Activated CD4-positive, alpha-beta T cell treated with anti-CD3 and anti-CD28 coated beads, Interleukin-2, amount 50 U/mL, for 1 hour (primary cell): ENCODE data around the gene FLT1.

Experiments
- DNase-seq: peaks from one replicate; pipeline ENCODE4 v3.0.0-alpha.2; 2020

Gene FLT1

DNA sequence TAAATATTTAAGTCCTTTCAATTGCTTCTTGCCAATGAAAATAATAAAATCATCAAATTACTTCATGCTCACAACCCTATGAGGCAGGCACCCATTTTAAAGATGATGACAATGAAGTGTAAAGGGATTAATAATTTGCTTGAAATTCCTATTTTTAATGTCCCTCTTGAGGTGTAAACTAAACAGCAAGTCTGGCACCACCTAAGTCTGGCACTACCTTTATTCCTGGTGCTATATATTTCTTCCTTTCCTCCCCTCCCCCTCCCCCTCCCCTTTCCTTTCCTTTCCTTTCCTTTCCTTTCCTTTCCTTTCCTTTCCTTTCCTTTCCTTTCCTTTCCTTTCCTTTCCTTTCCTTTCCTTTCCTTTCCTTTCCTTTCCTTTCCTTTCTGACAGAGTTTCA, 42.2 kb downstream of the FLT1 start:
- no peak for DNase-seq

DNA sequence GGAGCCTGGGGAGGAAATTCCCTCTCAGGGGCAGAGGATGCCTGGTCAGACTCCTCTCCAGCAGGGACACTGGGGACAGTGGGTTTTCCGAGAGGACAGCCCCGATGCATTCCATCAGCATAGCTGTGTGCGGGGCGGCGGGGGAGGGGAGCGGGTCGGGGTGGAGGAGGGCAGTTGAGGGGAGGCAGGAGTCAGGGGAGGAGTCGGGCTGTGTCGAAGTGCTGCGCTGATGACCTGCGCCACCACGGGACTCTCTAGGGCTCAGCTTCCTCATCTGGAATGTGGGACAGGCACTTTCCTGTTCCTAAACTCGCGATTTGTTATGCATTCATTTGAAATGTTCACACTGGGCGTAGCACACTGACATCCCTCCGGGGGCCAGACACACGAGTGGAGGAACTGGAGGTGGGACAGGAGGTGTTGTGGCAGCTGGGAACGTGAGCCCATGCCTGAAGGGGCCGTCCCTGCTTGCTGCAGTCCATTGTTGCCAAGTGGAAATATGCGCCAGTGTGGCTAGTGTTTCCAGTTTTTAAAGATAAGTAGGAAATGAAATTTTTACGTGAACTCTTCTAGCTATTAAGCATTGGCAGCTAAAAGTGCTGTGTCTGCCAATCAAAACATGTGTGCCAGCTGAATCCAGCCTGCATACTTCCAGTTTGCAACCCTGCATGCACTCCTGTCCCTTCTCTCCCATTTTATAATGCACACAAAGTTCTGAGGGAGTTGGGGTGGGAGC, 43.3 kb downstream of the FLT1 start:
- DNase-seq = no peak

DNA sequence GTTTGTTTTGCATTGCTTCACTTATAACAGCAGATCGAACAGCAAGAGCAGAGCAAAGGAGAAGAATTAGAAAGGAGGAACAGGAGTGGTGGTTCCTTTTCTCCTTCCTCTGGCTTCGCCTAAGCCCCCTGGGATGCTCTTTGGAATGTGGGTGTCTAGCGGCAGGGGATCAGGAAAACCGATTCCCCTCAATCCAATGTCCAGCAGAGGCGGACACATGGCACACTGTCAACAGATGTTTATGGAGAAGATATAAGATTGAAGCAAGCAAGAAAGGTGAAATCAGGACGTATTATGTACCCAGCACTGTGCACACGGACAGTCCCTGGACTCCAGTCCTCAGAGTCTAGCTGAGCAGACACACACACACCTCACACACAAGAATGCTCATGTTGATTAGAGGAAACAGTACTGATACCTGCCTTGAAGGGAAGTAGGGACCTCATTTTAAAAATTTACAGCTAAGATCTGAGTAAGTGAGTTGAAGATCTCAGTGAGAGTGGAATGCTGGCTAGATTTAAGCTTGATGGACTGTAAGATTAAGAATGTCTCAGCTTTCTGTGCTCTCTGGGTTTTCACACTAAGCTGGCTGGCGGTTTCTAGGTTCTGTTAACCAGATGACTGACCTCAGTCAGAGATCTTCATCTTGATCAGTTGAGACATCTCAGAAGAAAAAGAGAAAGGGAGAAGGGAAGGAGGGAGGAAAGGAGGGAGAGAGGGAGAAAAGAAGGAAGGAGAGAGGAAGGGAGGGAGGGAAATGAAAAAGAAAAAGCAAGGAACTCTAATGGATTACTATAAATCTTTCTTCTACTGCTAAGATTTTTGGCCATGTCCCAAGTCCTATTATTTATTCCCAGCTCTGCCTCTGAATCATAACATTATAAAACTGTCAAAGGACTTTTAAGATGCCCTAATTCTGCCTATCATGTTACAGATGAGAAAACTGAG, 44.8 kb downstream of the FLT1 start:
- no peak for DNase-seq

GRCh38 chr13:28448651-28449358, 46.1 kb downstream of the FLT1 start:
- DNase-seq = no peak

GRCh38 chr13:28447989-28448388, 46.9 kb downstream of the FLT1 start:
- no peak for DNase-seq

- DNase-seq = no peak
Observed at GRCh38 chr13:28447206-28447605, 47.7 kb downstream of the FLT1 start.

DNA sequence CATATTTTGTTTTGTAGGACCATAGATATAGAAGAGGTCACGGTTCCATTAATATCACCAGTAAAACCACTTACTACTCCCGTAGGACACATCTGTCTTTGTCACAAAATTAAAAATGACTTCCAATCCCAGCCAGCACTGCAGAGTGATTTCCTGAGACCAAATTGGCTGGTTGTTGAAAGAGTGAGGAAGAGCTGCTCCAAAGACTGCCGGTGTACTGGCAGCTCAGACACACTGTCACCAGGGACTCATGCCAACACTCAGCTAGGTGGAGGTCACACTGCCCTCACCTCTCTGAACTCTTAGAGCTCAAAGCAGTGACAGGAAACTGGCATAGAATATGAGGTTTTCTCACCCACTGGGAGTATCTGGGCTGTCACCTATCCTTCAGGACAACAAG, 52.1 kb downstream of the FLT1 start:
- no peak for DNase-seq

GRCh38 chr13:28441529-28441928, 53.4 kb downstream of the FLT1 start:
- DNase-seq = no peak

GRCh38 chr13:28440774-28441504, 54.0 kb downstream of the FLT1 start:
- DNase-seq = no peak

DNA sequence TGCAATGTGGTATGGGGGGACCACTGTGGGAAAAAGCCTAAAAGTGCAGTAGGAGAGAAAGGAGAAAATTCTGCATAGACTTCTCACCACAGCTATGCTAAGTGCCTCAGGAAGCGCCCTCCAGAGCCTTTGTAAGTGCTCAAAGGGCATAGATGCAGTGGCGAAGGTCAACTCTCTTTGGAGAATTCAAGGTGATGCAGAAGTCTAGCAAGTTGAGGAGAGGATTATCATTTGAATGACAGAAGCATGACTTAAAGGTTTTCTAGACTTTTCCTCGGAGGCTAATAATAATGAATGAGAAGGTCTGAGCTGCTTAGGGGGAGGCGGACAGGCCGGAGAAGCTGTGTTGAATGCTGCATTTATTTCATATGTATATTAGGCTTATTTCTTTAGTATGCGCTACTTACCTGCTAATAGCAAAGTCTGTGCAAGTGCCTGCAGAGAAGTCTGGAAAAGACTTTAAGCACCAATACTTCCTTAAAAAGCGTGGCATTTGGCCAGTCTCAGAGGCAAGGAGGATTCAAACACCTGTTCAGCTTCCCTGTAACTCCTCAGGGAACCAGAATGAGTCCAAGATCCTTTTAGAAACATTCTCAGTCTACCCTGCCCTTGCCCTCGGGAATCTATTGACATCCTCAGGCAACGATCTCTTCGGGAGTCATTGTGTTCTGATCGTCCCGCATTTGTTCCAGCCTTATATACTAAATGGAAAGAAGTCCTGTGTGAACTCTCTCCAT, 56.2 kb downstream of the FLT1 start:
- DNase-seq = no peak

DNA sequence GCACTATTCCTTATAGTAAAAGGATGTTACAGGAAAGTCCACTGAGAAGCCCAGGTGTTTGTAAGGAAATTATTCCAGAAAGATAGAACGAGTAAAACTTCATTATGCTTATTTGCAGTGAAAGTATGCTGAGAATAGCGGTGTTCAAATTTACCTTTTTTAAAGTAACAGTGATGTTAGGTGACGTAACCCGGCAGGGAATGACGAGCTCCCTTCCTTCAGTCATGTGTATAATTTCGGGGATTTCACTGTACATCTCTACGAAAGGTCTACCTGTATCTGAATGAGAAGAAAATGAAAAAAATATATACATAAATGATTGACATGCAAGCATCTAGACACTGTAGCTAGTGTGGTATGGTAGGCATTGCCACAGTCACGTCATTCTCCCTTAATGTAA, 56.9 kb downstream of the FLT1 start:
- no peak for DNase-seq

- DNase-seq = no peak
Observed at GRCh38 chr13:28435917-28436316, 59.0 kb downstream of the FLT1 start.

- no peak for DNase-seq
Observed at GRCh38 chr13:28434926-28435325, 60.0 kb downstream of the FLT1 start.

DNA sequence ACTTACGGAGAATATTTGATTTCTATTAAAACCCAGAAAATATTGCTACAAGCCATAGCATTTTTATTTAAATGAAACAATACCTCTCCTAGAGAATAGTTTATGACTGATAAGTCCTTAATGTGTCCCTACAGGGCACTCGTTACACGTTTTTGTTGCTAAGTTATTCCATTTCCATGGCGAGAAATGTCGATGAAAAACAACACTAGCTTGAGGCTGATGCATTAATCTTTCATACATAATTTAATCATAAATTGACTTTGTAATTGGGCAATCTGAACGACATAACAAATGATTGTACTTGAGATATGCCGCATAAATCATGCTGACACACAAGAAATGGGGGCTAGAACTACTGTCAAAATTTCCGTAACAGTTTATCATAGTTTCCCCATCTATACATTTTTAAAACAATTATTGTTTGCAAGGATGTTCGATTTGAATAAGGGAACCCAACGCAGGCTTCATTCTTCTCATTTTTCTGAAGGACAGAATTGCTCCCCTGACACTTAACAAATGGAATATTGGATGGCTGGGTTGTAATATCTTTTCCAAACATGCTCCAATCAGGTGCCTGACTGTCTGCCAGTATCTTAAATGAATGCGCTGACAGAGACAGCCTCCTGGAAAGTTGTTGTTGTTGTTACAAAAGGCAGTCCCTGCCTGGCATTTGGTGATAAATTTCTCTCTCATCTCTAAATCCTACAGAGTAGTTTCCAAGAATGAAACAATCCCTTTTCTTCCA, 61.9 kb downstream of the FLT1 start:
- DNase-seq = no peak

- DNase-seq = no peak
Observed at GRCh38 chr13:28429685-28430290, 65.1 kb downstream of the FLT1 start.

GRCh38 chr13:28429096-28429495, 65.8 kb downstream of the FLT1 start:
- DNase-seq = no peak

- DNase-seq = no peak
Observed at GRCh38 chr13:28426381-28426780, 68.5 kb downstream of the FLT1 start.

DNA sequence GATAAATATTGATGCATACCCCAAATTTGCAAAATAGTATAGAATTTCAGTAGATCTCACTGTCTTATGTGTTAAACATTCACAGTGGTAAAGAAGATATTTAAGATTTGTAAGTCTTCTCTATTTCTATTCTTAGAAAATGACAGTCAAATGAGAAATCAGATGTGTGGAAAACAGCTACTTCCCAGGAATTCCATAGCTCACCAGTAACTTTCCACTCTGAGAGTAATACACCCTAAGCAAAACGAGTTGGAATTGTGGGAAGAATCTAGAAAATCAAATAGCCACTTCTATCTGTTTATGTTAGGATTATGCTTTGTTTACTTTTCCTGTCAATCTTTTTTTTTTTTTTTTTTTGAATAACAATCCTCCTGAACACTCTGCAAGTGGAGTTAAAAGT, 69.1 kb downstream of the FLT1 start:
- no peak for DNase-seq

DNA sequence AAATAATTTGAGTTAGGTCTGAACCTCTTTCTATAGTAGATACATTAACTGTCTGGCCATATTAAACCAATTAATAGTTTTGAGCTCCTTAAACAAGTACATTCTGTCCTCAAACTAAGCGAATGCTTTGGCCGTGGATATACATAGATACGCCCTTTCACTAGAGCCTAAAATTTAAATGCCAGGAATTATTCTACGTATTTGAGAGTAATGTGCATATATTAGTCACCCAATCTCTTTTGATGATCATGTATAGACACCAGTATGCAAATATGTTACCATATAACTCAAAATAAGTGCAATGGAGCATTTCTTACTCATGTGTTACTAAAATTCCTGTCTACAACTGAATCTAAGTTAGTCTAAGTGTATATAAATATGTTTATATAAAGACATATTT, 70.4 kb downstream of the FLT1 start:
- no peak for DNase-seq

DNA sequence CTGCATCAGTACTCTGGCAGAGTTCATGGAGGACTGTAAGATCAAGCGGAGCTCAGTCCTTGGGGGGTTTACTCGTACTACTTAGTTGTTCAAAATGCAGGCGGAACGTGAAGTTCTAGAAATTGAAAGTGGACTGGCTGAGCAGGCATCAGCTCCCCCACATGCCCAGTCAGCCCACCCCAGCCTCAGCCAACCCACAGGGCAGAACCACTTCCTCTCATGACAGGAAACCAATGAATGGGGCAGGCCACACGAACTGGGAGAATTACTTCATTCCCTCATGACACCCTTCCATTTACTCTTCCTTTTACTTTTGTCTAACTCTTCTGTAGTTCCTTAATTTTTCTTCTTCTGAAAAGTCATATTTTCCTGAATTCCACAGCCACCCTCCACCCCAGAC, 71.9 kb downstream of the FLT1 start:
- no peak for DNase-seq
